Renal cortical epithelial cell (primary cell): Measurements from ENCODE around the gene SNF8. TPM values are rescaled to one million over a fixed set of nuclear protein-coding genes. Genes with fewer than 3 reads are reported as not detected.
A peak's percentile ranks its signal among the peaks of the same experiment; 100 is the strongest.

ENCODE experiments used
- DNase-seq: peaks from one replicate; pipeline ENCODE4 v3.0.0-alpha.2; 2011; ENCODE audit warnings: low read depth
- total RNA-seq: library from RNA; depleted of rRNA; stranded (reverse); fragments of >200 nt; gene quantifications from 2 replicates; pipeline ENCODE4 v1.2.3, GENCODE V29; 2014

SNF8 gene
- total RNA-seq, 1 donor from 2014 or later = 83.9 TPM

GRCh38 chr17:48929812-48930165 lies 14.9 kb downstream of the SNF8 start:
- DNase-seq = no peak

- DNase-seq = no peak
These were observed 15.5 kb downstream of the SNF8 start for GRCh38 chr17:48928876-48929811.

DNA sequence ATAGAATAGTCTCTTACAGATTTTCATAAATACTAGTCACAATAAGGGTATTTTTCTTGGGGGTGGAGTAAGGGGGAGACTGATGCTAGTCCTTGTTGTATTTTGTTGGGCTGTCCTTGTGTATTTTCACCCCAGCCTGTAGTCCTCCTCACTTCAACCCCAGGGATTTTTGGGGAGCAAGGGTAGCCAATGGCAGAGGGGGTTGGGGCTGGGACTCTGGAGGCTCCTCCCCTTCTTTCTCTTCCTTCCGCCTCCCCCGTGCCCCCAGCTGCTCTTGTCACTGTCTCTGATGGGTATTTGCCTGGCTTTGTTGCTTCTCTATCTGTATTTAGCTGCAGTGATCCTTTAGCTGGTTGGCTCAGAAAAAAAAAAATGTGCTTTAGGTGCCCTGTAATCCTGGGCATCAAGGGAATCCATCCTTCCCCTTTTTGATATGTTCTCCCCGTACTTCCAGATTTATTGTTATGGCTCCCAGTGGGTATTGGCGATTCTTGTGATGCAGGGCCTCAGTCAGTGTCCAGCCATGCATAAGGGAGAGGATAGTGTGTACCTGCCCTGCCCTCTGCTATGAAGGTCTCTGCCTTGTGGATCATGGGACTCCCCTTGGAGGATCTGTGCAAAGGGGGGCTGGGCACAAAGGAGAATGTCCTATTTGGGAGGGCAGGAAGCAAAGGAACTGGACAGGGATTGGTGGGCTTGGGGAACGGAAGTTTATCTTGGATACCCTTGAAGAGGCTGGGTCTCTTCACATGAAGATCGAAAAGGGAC lies 16.5 kb downstream of the SNF8 start:
- DNase-seq = no peak

DNA sequence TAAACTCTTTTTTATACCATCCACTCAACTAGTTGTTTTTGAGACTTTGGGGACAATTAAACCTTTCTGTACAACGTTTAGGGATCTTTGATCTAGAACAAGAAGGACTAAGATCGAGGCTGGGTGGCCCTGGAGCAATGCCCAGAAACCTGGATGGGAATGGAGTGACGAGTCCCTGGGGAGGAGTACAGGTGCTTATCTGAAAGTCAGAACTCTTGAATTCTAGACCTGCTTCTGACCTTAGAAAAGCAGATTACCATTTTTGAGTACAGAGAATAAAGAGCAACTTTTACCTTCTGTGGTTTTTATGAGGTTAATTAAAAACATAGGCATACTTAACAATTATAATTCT lies 18.7 kb downstream of the SNF8 start:
- DNase-seq = no peak

DNA sequence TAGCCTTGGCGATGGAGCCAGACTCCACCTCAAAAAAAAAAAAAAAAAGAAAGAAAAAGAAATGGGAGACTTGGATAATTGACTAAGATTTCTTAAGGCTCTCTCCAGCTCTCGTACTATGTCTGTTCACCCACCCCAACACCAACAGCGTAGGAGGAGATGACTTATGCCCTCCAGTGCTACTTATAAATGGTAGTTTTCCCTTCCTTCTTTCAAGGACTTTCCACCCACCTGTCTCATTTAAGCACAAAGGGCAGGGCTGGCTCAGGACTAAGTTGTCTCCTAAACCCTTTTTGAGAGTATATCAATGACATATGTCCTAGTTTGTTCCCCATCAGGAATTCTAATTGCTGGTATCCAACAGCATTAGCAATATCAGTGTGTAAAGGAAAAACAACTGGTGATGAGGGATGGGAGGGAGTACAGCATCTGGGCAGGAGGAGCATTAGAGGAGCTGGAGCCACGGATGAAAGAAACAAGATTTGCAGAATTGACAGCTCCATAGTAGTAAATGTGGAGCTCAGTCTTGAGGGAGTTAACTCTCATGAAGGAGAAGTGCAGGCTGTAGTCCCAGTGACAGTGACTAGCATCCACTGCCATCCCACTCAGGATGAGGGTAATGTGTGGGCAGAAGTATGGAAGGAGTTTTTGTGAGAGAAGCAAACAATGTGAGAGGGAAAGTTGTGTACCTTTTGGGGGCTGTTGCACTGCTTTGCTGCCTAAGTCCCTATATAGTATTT lies 19.2 kb downstream of the SNF8 start:
- DNase-seq = no peak

- DNase-seq = peak; percentile 95
These were observed 29.0 kb downstream of the SNF8 start for GRCh38 chr17:48915459-48916282.

- no peak for DNase-seq
These were observed 32.2 kb downstream of the SNF8 start for GRCh38 chr17:48912476-48912875.

- DNase-seq = no peak
These were observed 34.3 kb downstream of the SNF8 start for GRCh38 chr17:48910370-48910769.

DNA sequence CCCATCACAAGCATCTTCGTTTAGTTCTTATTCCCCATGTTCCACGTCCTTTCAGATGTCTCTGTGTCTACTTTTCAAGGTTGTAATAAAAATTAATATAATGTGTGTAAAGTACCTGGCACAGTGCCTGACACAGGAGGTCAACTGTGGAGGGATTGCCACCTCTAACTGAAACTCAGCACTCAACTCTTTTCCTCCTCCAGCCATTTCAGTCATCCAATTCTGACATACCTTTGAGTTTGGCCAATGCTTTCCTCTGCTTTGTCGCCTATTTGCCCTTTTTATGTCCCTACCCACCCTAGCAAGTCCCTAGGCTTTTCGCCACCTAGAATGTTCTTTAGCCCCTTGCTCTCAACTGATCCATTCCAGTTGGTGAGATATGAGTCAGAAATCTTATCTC lies 34.9 kb downstream of the SNF8 start:
- DNase-seq = peak; percentile 34

- DNase-seq = peak; percentile 65
These were observed 35.7 kb downstream of the SNF8 start for GRCh38 chr17:48908853-48909394.

DNA sequence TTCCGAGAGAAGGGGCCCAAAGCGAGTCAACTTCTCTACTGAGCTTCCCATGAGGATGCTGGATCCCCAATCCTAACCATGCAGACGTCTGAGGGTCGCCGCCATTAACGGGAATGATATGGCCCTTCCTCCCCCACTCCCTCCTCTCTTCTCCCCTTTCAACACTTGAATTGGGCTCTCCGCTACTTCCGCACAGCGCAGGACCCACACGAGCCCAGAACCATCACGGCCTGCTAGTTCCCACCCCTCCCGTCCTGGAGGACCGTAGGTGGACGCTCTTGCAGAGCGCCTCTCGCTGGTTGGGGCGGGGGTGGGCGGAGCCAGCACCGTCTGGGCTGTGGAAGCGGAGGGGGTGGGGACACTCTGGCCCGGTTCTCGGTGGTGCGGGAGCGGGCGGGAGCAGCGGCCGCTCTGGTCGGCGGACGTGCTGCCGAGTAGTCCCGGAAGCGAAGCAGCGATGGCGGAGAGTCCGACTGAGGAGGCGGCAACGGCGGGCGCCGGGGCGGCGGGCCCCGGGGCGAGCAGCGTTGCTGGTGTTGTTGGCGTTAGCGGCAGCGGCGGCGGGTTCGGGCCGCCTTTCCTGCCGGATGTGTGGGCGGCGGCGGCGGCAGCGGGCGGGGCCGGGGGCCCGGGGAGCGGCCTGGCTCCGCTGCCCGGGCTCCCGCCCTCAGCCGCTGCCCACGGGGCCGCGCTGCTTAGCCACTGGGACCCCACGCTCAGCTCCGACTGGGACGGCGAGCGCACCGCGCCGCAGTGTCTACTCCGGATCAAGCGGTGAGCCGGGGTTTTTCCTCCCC lies 36.4 kb downstream of the SNF8 start, which contains the start of gene UBE2Z:
Gene UBE2Z (plus strand): TSS at position 361 of the 797 bp plus-strand sequence. CDS start 97 bp downstream, at position 458.
- DNase-seq = peak; percentile 86

- peak; percentile 78 for DNase-seq
These were observed 37.0 kb downstream of the SNF8 start for GRCh38 chr17:48907713-48908046.

GRCh38 chr17:48905987-48906515 lies 38.6 kb downstream of the SNF8 start:
- no peak for DNase-seq

DNA sequence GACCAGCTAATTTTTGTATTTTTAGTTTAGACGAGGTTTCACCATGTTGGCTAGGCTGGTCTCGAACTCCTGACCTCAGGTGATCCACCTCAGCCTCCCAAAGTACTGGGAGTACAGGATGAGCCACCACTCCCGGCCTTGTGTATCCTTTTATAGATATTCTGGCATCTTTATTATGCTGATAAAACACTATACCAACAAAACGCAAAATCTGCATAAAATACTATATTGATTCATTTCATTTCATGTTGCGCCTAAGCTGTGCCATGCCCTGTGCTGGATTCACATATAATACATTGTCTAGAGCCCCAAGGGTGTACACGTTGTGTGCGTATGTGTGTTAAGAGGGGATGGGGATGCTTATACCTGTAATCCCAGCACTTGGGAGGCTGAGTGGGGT lies 40.2 kb downstream of the SNF8 start:
- DNase-seq = no peak

DNA sequence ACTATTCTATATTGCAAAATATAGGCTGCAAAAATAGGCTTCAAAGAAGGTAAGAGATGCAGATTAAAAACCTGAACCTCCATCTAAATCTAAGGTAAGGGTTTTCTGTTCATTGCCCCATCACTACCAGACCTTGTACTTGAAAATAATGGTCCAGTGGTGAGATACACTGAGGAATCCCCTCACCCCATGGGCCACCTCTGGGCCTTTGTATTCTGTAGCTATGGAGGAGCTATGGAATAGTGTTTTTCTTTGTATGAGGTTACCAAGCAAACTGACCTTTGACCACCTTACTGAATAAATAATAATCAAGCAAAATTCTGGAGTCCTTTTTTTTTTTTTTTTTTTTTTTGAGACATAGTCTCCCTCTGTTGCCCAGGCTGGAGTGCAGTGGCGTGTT lies 41.2 kb downstream of the SNF8 start:
- DNase-seq = no peak

DNA sequence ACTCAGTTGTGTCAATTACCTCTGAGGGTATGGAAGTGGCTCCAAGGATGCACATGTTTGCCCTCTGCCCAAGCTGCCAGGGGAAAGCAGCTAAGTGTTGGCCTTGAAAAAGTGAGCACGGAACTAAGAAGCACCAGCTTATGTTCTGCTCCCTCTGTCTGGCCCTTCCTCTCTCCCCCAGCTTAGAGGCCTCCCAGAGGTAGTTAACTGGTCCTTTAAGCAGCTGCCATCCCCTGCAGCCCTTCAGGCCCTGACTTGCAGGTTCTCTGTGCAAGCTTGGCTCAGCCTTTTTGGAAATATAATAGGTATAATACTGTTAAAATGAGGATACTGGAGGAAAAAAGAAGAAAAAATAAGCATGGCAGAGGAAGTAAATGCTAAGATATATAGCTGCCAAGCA lies 43.4 kb downstream of the SNF8 start:
- DNase-seq = no peak

DNA sequence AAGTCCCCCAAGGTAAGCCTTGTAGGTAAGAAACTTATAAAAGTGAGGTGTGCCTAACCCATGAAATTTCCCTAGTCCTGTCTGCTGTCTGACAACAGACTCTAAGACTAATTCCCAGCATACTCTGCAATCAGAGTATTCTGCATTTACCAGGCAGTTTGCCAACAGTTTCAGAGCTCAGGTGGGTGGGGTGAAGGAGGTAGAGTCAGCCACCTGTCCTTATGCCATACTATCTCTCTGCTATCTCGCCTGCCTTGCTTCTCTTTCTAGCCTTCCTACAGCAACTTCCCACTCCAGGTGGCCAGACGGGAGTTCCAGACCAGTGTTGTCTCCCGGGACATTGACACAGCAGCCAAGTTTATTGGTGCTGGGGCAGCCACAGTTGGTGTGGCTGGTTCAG lies 49.8 kb downstream of the SNF8 start:
- no peak for DNase-seq

DNA sequence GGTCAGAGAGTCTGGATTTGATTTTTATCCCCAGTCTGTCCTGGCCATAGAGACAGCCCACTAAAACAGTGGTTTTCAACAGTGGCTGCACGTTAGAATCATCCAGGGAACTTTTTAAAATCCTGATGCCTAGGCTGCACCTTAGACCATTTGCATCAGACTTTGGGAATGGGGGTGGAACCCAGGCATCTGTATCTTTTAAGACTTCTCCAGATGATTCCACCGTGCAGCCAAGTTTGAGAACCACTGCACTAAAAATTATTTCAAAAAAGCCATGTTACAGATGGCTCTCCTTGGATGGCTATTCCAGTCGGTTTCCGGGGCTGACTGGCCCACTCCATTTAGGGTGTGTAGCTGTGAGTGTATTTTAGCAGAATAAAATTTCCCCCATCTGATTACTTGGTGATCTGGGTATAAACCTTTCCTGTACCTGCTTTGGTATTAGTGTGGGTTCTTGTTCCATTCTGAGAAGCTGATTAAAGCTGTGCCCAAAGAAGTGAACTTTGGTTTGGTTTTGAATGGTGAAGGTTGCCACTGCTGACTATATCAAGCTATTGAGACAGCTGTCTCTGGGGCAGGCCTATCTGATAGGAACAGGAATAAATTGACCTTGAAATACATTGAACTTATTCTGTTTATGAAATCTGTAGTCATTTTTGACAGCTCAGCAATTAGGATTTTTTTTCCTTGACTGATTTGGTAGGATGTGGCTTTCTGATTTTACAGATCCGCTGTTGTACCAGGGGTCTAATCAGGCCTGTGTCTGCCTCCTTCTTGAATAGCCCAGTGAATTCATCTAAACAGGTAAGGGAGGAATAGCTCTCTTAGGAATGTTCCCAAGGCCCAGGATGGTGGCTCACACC lies 50.8 kb downstream of the SNF8 start:
- no peak for DNase-seq
